ENCODE measurements around the gene NOTCH4. TPM values are rescaled to one million over a fixed set of nuclear protein-coding genes. Genes with fewer than 3 reads are reported as not detected.

The NOTCH4 gene
- total and polyA plus RNA-seq, 9 of the 15 experiments (the other 6 are each of a cell fraction or from before 2014, with no cell fraction given) = 0.24 to 4.3 (median 1.7) TPM

DNA sequence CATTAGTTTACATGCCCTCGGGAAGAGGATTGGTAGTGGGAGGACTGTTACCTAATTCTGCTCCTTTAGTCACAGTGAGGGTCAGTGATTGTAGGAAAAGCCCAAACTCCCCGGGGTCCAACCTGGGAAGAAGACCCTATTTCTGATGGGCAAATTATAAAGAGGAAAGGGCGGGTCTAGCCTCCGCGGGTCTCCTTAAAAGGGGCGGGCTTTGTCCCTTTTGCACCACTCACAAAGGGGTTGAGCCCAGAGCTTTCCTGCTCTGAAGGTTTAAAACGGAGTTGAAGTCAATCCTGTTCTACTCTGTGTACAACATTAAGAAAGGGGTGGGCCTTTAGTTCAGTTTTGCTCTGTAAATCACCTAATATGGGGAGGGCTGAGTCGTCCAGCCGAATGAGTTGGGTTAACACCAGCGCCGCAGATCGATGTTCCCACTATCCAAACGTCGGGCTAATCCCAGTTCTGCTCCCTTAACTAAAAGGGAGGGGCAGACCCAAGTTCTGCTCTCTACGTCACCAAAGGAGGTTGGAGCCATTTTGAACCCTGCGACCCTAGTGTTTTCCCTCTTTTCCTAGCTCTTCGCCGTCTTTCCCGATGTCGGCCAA, 46.6 kb downstream of the NOTCH4 start (continued):
- TF ChIP-seq, protein P1, sequence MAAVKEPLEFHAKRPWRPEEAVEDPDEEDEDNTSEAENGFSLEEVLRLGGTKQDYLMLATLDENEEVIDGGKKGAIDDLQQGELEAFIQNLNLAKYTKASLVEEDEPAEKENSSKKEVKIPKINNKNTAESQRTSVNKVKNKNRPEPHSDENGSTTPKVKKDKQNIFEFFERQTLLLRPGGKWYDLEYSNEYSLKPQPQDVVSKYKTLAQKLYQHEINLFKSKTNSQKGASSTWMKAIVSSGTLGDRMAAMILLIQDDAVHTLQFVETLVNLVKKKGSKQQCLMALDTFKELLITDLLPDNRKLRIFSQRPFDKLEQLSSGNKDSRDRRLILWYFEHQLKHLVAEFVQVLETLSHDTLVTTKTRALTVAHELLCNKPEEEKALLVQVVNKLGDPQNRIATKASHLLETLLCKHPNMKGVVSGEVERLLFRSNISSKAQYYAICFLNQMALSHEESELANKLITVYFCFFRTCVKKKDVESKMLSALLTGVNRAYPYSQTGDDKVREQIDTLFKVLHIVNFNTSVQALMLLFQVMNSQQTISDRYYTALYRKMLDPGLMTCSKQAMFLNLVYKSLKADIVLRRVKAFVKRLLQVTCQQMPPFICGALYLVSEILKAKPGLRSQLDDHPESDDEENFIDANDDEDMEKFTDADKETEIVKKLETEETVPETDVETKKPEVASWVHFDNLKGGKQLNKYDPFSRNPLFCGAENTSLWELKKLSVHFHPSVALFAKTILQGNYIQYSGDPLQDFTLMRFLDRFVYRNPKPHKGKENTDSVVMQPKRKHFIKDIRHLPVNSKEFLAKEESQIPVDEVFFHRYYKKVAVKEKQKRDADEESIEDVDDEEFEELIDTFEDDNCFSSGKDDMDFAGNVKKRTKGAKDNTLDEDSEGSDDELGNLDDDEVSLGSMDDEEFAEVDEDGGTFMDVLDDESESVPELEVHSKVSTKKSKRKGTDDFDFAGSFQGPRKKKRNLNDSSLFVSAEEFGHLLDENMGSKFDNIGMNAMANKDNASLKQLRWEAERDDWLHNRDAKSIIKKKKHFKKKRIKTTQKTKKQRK (IDR thresholded peaks at IDR 0.05; ENCODE audit: borderline replicate concordance, low read depth, low read length) = no peak
- TF ChIP-seq NBN (IDR thresholded peaks at IDR 0.05; ENCODE audit: low read depth) (0 out of 2 replicates have a peak, but pooled peaks have one; percentile 14), VEZF1 (CRISPR knock-in tag; IDR thresholded peaks at IDR 0.05) (peak; percentile 59; the same call in 1 of the 2 replicates), RBBP5 (IDR thresholded peaks at IDR 0.05; ENCODE audit: borderline replicate concordance, insufficient read depth, low read length, poor library complexity, severe bottlenecking) (no peak), CHCHD3 (CRISPR knock-in tag; IDR thresholded peaks at IDR 0.05) (0 out of 2 replicates have a peak, but pooled peaks have one; percentile 7), CEBPG (CRISPR knock-in tag; IDR thresholded peaks at IDR 0.05) (no peak), CEBPG (tag; conservative IDR thresholded peaks at IDR 0.05 in 1 of 2, IDR thresholded peaks at IDR 0.05 in 1 of 2) (0 out of 4 replicates have a peak, but pooled peaks of 1 of the 2 experiments have one; percentile 7), YY1 (IDR thresholded peaks at IDR 0.05; ENCODE audit: borderline replicate concordance in 1 of 3, control insufficient read depth in 1 of 3, extremely low read depth in 1 of 3, insufficient read depth in 3 of 3, insufficient read length in 1 of 3, insufficient replicate concordance in 2 of 3, low read depth in 1 of 3, low read length in 2 of 3) (peak in 2 of 3 experiments; percentile 68 to 85), XRCC5 (IDR thresholded peaks at IDR 0.05; ENCODE audit: low read depth, low read length) (peak; percentile 31; the same call in 1 of the 2 replicates), TCF3 (CRISPR knock-in tag; IDR thresholded peaks at IDR 0.05) (peak; percentile 18; the same call in 1 of the 2 replicates), ZNF592 (IDR thresholded peaks at IDR 0.05) (peak; percentile 69; the same call in 1 of the 2 replicates), BRD9 (IDR thresholded peaks at IDR 0.05; ENCODE audit: low read depth, partially characterized antibody) (peak; percentile 82), ZNF212 (CRISPR knock-in tag; IDR thresholded peaks at IDR 0.05) (0 out of 2 replicates have a peak, but pooled peaks have one; percentile 34)
- TF ChIP-seq, protein P2, sequence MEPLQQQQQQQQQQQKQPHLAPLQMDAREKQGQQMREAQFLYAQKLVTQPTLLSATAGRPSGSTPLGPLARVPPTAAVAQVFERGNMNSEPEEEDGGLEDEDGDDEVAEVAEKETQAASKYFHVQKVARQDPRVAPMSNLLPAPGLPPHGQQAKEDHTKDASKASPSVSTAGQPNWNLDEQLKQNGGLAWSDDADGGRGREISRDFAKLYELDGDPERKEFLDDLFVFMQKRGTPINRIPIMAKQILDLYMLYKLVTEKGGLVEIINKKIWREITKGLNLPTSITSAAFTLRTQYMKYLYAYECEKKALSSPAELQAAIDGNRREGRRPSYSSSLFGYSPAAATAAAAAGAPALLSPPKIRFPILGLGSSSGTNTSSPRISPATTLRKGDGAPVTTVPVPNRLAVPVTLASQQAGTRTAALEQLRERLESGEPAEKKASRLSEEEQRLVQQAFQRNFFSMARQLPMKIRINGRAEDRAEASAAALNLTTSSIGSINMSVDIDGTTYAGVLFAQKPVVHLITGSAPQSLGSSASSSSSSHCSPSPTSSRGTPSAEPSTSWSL (CRISPR knock-in tag; IDR thresholded peaks at IDR 0.05; ENCODE audit: borderline replicate concordance) = 0 out of 2 replicates have a peak, but pooled peaks have one; percentile 72

Data from K562 (cell line).